GM11168 (cell line): ENCODE measurements around the gene GLT6D1.
"Not testable (repeated sequence)": the region's sequence is repeated elsewhere in the genome, so short reads cannot be mapped to it uniquely, and the experiment has no call there.

Experiments used
- in situ Hi-C: fragments of 300-500 bp; cut with MboI; formaldehyde crosslinking; loops from one replicate; pipeline ENCODE4 v1.12.0; 2022; ENCODE audit warnings: low sequenced_read_pairs; ENCODE audit not compliant: unreplicated experiment

Gene GLT6D1

DNA sequence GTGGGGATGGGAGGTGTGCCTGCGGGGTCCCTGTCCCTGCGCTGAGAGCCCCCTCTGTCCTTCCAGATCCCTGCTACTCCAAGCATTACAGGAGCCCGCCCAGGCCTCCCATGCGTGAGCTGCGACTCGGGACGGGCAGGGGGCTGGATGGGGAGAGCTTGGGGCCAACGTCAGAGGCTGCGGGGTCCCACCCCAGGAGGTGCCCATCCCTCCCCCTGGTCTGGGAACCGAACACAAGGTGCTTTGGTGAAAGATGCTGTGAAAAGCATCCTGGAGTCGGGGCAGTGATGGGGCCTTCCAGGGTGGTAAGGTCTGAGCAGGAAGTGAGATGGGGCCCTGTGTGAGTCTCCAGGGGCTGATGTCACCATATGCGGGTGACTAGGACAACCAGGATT is 26.5 kb upstream of the GLT6D1 start:
- in situ Hi-C loops = no loop called here

- in situ Hi-C loops = no loop called here
Observed at GRCh38 chr9:135664801-135665794, 25.8 kb upstream of the GLT6D1 start.

DNA sequence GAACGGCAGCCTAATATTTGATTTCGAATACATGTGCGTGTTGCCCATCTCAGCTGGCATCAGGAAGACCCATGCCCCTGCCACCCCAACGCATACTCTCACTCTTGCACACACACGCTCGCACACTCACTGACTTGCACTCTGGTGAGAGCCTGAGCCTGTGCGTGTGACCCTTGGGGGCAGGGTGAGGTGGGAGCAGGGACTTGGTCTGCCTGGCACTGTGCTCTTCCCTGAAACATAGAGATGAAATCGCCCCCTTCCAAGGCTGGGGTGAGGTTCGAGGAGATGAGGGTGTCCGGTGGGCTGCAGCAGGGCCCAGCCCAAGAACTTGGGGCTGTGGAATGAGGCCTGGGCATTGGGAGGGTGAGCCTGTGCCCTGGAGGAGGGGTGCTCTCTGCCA is 24.9 kb upstream of the GLT6D1 start:
- in situ Hi-C loops = no loop called here

GRCh38 chr9:135663857-135664256 is 24.5 kb upstream of the GLT6D1 start:
- in situ Hi-C loops = no loop called here

DNA sequence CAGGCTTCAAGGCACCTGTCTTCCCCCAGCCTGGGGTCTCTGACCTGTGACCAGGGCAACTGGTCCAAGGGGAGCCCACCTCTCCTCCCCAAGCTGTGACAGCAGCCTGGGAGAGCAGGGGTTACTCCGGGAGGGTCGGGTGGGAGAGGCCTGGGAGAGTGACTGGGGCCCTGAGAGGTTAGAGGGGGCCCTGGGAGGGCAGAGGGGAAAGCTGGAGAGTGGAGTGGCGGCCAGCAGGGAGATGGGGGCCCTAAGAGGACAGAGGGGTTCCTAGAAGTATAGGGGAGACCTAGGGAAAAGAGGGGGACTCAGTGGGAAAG is 24.1 kb upstream of the GLT6D1 start:
- in situ Hi-C loops = no loop called here

- in situ Hi-C loops = no loop called here
Observed at GRCh38 chr9:135662758-135663450, 23.6 kb upstream of the GLT6D1 start, which contains the start of gene LCN9. TSS of gene LCN9 (plus strand) at chr9:135663309. CDS start at chr9:135663322, 13 bp downstream.

DNA sequence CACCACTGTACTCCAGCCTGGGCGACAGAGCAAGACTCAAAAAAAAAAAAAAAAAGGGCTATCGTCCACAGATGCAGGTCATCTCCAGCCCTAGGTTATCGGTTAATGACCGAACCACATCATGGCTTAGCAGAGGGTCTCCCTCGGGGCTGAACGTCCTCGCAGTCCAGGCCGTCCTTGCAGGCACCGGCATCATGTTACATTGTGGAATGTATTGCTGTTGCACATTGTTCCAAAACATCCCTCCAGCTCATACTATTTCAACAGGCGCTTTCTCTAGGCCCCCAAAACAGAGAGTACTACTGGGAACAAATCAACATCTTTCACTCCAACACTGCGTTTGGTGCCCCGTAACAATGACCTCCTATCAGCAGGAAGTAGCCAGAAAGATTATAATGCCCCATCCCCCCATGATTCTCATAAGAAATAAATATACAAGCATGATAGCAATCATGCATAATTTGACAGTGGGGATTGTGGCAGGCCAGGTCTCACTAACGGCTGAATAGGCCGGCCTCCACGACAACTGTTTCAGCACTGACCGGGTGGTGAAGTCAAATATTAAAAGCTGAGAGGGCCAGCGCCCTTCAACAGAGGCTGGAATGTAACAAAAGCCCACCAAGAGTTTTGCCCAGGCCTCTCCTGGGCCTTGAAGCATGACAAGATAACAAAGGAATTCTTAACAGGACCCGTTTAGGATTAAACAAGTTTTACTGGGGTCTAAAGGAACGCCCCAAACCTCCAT is 22.6 kb upstream of the GLT6D1 start:
- in situ Hi-C loops = no loop called here

GRCh38 chr9:135660407-135660806 is 21.1 kb upstream of the GLT6D1 start:
- in situ Hi-C loops = no loop called here

- in situ Hi-C loops = no loop called here
Observed at GRCh38 chr9:135659252-135659651, 19.9 kb upstream of the GLT6D1 start.

- in situ Hi-C loops = no loop called here
Observed at GRCh38 chr9:135657416-135657815, 18.1 kb upstream of the GLT6D1 start.

- in situ Hi-C loops = no loop called here
Observed at GRCh38 chr9:135655317-135655716, 16.0 kb upstream of the GLT6D1 start.

DNA sequence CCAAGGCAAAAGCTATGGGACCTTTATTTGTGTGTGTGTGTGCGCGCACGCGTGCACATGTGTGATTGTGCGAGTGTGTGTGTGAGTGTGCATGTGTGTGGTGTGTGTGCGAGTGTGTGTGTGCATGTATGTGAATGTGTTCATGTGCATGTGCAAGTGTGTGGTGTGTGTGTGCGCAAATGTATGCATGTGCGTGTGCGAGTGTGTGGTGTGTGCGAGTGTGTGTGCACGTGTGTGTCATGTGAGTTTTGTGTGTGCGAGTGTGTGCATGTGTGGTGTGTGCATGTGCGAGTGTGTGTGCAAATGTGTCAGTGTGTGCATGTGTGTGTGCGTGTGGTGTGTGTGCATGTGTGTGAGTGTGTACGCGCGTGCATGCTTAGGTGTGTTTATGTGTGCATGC is 11.1 kb upstream of the GLT6D1 start:
- in situ Hi-C loops = no loop called here

- in situ Hi-C loops = no loop called here
Observed at GRCh38 chr9:135649508-135649907, 10.2 kb upstream of the GLT6D1 start.

DNA sequence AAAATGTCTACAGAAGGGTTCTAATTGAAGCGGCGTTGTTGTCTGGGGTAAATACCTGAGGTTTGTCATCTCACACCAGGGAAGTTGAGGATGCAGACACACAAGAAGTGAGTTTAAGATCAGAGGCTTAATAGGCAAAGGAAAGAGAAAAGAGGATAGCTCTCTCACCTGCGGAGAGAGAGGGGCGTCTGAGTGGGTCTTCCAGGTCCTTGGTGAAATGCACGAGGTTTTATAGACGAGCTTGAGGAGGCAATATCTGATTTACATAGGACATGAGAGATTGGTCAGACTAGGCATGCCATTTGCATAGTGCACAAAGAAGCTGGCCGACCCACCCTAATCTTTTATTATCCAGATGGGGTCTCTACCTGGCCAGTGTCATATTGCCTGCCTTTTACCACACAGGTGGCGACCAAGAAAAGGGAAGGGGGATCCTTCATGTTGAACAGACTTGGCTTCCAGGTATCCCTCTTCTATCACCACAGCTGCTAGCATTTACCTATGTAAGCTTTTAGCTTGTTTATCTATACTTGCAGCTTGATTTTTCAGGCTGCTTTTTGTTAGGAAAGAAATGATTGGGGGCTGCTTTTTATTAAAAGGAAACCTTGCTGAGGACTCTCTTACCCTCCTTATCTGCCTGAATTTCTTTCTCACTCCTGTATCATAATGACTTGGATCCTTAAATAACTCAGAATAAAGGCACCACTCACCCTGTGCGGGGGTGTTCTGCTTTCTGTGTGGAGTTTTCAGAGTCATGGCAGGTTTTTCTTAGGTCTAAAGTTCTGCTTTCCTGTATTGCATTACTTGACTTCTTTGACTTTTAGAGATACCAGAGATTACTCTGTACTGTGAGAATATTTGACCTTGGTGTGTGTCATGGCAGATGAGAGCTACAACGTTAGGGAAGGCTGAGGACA is 9.4 kb upstream of the GLT6D1 start:
- in situ Hi-C loops = no loop called here

DNA sequence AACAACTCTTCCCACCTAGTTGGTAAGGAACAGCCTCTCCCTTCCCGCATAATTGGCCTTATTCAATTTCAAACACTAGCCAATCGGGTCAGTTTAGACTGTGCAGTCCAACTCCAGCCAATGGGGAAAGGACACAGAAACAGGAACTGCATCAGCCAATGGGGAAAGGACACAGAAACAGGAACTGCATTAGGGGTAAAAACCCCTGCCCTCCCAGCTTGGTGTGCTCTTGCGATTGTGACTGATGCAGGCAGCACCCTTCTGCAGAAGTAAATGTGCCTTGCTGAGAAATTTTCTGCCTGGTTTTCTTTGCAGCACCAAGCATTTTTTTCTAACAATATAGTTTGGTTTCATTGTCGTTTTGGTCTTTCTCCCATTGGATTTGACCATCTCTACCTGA is 8.5 kb upstream of the GLT6D1 start:
- in situ Hi-C loops = no loop called here

- in situ Hi-C loops = no loop called here
Observed at GRCh38 chr9:135644631-135645218, 5.4 kb upstream of the GLT6D1 start.

DNA sequence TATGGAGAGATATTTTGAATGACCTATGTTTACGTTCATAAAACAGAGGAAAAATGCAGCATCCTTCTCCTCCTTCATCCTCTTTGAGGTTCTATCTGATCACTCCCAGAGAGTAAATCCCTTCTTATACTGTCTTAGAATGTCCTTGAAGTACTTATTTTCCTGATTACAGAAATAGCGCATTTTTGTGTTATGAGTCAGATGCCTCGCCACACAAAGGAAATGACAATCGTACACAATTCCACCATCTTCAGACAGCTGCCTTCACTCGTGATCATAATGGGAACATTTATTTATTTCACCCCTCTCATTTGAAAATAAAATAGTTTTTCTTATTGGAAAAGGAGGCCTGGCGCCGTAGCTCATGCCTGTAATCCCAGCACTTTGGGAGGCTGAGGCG is 2.4 kb upstream of the GLT6D1 start:
- in situ Hi-C loops = no loop called here

DNA sequence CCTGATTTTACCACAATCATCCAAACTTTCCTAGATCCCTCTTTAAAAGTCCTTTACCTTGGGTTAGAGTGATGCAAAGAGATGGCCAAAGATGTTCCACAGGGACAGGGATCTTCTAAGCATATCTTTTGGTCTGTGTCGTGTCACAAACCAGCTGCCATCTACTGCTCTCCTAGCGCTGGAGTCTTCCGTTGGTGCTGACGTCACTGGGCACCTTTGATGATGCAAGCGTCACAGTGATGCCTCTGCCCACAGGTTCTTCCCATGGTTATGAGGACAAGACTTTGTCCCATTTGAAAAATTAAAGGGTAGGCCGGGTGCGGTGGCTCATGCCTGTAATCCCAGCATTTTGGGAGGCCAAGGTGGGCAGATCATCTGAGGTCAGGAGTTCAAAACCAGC is 1.7 kb upstream of the GLT6D1 start:
- in situ Hi-C loops = no loop called here

DNA sequence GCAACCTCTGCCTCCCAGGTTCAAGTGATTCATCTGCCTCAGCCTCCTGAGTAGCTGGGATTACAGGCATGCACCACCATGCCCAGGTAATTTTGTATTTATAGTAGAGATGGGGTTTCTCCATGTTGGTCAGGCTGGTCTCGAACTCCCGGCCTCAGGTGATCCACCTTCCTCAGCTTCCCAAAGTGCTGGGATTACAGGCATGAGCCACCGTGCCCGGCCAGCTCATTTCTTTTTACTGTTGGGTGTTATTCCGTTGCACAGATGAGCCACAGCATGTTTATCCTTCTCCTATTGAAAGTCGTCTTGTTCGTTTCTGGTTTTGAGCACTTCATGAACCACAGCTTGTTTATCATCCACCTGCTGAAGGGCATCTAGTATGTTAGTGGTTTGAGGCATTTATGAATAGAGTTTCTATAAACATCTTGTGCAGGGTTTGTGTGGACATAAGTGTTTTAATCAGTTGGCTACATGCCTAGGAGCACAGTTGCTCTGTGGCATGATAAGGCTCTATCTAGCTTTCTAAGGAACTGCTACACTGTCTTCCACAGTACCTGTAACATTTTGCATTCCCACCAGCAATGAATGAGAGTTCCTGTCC is 2.3 kb downstream of the GLT6D1 start:
- in situ Hi-C loops = not testable (repeated sequence)
